ENCODE results near the gene KRT15.
"Not testable (repeated sequence)": the region's sequence is repeated elsewhere in the genome, so short reads cannot be mapped to it uniquely, and the experiment has no call there.

KRT15 gene

GRCh38 chr17:41544491-41544892, 25.8 kb upstream of the KRT15 start:
- no peak for DNase-seq (ENCODE audit: low spot score)

DNA sequence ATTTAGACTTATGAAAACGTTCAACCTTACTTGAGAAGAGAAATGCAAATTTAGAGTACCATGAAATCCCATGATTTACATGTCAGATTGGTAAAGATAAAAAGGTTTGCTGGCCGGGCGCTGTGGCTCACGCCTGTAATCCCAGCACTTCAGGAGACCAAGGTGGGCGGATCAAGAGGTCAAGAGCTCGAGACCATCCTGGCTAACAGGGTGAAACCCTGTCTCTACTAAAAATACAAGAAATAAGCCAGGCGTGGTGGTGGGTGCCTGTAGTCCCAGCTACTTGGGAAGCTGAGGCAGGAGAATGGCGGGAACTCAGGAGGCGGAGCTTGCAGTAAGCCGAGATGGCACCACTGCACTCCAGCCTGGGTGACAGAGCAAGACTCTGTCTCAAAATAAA, 24.1 kb upstream of the KRT15 start:
- DNase-seq (ENCODE audit: low spot score) = not testable (repeated sequence)

DNA sequence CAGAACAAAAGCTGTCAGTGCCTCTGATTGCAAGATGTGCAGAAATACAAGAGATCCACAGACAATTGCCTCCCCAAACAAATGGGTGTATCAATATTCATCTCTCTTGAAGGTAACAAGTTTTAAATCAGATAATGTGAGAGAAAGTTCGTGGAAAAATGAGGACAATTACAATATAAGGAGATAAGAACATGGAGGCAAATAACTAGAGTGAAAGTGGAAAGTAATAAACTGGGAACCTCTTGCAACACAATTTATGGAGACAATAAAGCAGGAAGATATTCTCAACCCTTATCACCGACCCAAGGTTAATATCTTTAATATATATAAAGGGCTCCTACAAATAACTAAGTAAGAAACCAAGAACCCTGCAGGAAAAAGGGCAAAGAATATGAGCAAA, 23.7 kb upstream of the KRT15 start:
- DNase-seq (ENCODE audit: low spot score) = no peak

GRCh38 chr17:41540921-41541625, 22.4 kb upstream of the KRT15 start:
- DNase-seq (ENCODE audit: low spot score) = no peak

DNA sequence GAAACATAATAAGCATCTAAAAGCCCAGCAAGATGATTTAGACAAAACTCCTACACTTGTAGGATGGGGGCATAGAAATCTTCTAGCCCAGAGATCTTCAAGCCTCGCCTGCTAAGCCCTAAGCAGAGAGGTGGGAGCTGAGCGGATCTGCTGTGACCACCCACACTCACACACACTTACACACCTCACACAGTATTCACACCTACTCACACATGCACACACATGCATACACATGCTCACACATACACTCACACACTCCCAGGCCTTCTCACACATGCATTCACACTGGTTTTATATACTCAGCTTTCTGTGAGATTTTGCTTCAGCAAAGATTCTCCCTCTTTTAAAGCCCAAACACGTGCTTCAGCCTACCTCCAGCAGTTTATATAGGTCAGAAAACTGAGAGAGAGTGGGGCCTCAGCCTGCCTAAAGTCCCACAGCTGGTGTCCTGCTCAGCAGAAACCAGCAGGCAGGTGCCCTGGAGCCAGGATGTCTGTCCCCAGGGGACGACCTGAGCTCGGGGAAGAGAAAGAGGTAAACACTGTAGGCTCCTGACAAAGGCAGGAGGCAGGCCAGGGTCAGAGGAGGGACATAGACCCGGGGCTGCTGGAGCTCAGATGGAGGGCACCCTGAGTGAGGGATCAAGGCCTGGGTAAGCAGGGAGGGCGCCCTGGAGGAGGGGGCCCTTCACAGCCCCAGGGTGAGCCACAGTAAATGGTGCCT, 21.4 kb upstream of the KRT15 start:
- no peak for DNase-seq (ENCODE audit: low spot score)

GRCh38 chr17:41539071-41539492, 20.4 kb upstream of the KRT15 start:
- DNase-seq (ENCODE audit: low spot score) = no peak

DNA sequence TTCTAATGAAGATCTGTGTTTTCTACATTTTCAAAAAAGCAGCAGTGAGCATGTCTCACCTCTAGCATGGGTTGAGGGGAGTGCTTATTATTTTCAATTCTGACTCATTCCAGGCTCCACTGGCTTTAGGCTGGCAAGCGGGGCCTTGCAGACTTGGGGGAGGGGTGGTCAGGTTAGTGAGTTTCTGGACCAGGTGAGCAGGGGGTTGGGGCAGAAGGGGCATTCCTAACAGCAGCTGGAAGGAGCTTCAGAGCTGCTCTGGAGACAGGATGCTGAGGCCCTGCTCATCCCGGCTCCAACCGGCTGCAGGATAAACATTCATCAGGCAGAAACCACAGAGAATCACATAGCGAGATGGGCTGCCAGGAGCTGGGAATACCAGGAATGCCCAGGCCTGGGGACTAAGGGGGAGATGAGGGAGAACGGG, 19.9 kb upstream of the KRT15 start:
- DNase-seq (ENCODE audit: low spot score) = no peak

DNA sequence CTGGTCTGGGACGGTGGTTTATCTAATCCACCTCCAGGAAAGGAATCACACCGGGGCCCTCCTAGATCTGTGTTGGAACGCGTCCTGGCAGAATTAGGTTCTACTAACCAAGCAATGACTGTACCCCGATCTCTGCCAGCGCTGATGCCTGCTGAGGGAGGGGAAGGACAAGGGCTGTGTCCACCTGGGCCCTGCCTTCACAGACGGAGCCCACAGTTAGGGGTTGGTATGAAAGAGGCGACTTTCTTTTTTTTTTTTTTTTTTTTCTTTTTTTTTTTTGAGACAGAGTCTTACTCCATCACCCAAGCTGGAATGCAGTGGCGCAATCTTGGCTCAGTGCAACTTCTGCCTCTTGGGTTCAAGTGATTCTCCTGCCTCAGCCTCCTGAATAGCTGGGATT, 19.3 kb upstream of the KRT15 start:
- DNase-seq (ENCODE audit: low spot score) = no peak

DNA sequence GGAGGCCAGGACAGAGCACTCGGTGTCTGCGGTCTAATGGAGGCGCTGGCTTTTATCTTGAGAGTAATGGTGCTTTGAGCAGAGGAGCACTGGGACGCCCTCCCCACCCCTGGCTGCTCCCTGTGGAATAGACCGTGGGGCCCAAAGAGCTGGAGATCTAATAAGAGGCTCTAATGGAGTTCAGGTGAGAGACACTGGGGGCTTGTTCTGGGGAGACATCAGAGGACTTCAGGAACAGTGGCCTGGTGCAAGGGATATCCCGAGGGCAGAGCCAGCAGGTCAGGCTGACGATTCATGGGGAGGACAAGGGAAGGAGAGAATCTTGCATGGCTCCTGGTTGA, 18.9 kb upstream of the KRT15 start:
- DNase-seq (ENCODE audit: low spot score) = no peak

DNA sequence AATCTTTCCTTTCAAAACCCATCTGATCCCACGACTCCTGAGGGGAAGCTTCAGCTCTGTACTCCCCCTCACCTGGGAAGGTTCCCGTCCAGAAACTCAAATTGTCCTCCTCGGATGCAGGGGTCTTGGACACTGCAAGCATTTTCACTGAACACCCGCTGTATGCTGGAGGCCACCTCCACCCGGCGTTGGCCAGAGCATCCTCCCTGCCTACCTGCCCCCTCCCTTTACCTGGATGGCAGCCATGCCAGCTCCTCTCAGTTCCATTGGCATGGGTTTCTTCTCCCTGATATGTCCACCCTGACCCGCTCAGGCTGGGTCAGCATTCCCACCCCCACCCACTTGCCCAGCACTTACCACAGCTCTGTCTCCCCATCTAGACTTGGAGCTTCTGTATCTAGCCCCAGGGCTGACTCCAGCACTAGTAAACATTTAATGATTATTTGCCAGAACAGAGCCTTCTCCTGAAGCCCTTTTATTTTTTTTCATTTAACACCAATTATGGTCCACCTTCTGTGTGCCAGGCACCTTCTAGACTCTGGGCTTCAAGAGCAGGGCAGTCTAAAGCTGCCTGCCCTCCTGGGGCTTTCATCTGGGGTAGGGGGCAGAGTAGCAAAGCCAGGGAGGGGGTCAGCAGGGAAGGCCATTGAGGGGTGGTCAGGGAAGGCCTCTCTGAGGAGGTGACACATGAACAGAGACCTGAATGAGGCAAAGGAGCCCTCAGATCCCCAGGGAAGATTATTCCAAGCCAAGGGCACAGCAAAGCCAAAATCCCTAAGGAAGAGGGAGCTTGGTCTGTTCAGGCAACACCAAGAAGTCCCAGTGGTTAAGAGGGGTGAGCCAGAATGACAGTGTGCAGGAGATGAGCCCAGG, 18.3 kb upstream of the KRT15 start:
- no peak for DNase-seq (ENCODE audit: low spot score)

GRCh38 chr17:41535764-41536481, 17.2 kb upstream of the KRT15 start:
- DNase-seq (ENCODE audit: low spot score) = no peak

GRCh38 chr17:41534899-41535546, 16.3 kb upstream of the KRT15 start:
- no peak for DNase-seq (ENCODE audit: low spot score)

DNA sequence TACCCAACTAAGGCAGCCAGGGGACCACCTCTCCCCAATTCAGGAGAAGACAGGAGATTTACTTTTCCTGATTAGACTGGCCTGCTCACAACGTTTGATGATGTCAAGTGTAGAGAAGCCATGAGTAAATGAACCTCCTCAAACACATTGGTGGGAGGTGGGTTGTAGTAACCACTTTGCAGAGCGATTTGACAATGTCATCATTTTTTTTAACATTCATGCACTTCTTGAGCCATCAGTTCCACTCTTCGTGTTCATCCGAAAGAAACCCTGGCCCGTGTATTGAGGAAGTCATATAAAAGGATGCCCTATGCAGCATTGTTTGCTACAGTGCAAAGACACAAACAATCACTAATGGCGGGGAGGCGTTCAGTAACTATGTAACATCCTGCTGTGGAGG, 14.9 kb upstream of the KRT15 start:
- DNase-seq (ENCODE audit: low spot score) = no peak

- no peak for DNase-seq (ENCODE audit: low spot score)
Observed at GRCh38 chr17:41532947-41533570, 14.4 kb upstream of the KRT15 start.

DNA sequence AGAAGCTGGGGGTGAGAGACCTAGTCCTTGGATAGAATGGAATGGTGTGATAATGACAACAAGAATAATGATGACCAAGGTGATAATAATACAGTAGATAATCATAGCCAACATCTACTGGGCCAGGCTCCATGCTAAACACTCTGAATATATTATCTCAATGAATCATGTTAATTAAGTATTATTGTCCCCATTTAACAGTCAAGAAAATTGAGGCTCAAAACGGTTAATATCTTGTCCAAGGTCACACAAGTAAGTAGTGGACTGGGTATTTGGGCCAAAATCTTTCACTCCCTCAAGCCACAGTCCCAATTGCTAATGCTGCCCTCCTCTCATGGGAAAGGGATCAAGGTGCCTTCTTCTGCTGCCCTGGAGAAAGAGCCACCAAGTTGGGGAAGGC, 13.3 kb upstream of the KRT15 start:
- no peak for DNase-seq (ENCODE audit: low spot score)

DNA sequence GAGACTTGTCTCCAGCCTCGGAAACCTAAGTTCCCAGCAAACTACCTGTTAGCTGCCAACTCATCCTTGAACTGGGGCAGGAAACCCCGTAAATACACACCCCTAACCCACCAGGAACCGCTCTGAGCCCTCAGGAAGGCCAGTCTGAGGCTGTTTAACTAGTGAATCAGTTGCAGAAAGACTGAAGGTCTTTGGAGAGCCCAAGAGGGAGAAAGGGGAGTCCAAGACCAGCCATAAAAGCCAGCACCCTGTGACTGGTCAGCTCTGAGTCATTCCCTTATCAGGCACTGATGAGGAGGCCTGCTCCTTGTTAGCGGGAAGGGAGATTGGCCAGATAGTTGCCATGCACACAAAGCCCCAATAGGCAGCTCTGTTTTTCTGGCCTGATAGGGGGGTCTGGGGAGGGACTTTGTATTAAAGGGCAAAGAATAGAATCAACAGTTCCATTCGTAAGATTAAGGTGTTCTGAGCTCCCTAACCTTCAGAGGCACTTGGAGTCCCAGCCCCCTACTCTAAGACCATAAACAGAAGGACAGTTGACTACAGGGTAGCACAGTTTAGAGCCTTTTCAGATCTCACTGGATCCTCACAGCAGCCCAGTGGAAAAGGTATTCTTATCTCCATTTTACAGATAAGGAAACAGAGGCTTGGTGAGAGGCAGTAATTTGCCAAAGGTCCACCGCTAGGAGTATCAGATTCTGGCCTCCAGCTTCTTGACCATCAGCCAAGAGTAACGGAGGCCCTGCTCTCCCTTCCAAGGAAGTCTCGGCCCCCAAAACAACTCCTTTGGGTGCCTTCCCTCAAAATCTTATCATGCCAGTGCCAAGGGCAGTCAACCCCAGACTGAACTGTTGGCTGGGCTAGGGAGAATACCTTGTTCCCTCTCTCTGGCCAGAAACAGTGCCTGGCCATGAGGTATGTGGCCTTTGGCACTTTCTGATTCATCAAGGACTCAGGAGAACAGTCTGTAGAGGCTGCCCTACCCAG, 11.7 kb upstream of the KRT15 start:
- DNase-seq (ENCODE audit: low spot score) = no peak

GRCh38 chr17:41529491-41529915, 10.8 kb upstream of the KRT15 start:
- no peak for DNase-seq (ENCODE audit: low spot score)

GRCh38 chr17:41528959-41529353, 10.3 kb upstream of the KRT15 start:
- DNase-seq (ENCODE audit: low spot score) = no peak

DNA sequence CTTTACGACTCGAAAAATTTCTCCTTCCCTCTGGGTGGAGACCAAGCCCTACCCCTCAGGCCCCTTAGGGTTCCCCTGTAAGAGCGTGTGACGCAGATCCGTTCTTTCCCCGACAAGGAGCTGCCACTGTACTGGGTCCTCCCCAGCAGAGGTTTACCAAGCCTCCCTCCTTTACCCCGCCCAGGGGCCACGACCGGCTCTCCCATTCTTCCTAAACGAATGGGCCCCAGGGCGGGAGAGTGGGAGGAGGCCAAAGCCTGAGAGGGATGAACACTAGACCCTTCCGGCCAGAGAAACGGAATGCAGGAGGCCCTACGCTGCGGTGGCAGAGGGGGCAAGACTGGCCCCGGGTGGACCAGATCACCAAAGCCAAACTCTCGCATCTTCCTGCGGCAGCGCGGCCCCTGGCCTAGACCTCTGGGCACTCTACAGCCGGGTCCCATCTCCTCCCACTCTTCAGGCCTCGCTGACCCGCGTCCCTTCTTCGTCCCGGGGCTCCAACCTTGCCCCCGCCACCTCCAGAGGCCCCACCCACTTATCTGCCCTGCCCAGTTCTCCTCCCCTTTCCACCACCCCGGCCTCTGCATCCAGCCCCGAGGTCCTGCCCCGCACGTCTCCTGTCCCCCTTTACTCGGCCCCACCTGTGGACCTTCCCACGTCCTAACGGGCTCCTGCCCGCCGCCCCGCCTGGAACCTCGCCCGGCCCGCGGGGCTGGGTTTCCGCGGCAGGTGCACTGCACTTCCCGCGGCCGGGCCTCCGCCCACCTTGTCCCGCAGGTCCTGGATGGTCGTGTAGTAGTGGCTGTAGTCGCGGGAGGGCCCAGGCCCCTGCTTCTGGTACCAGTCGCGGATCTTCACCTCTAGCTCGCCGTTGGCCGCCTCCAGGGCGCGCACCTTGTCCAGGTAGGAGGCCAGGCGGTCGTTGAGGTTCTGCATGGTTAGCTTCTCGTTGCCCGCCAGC, 8.7 kb upstream of the KRT15 start:
- peak; percentile 78 for DNase-seq (ENCODE audit: low spot score)
